Astrocyte (in vitro differentiated cells and primary cell): Measurements from ENCODE around the gene MAGI1. TPM values are rescaled to one million over a fixed set of nuclear protein-coding genes. Genes with fewer than 3 reads are reported as not detected.

ENCODE experiments used
- DNase-seq: peaks from one replicate; pipeline ENCODE4 v3.0.0-alpha.2; 2010; ENCODE audit warnings: low read depth
- FAIRE-seq: peaks from 2 replicates; lab custom pipeline; 2011; peaks lifted over from hg19 to GRCh38; lab: Jason Lieb, UNC
- H2AFZ ChIP-seq: 2 replicates; pipeline ENCODE4 v1.6.0; 2012; ENCODE audit warnings: low read depth, low read length, inconsistent platforms
- H3K27ac ChIP-seq: 2 replicates; pipeline ENCODE4 v1.5.1; 2011; ENCODE audit warnings: low read depth, low read length, inconsistent platforms
- H3K27me3 ChIP-seq: 2 replicates; pipeline ENCODE4 v1.6.0; 2011; ENCODE audit warnings: low read length, inconsistent platforms; ENCODE audit not compliant: insufficient read depth
- H3K36me3 ChIP-seq: 2 replicates; pipeline ENCODE4 v1.5.1; 2011; ENCODE audit warnings: low read length, inconsistent platforms; ENCODE audit not compliant: insufficient read depth
- H3K4me1 ChIP-seq: 2 replicates; pipeline ENCODE4 v1.5.1; 2011; ENCODE audit warnings: low read length, inconsistent platforms; ENCODE audit not compliant: insufficient read depth
- H3K4me2 ChIP-seq: 2 replicates; pipeline ENCODE4 v1.6.0; 2012; ENCODE audit warnings: low read length, inconsistent platforms
- H3K4me3 ChIP-seq: 2 replicates; pipeline ENCODE4 v1.5.1; 2011; ENCODE audit warnings: low read depth, mild to moderate bottlenecking, low read length, inconsistent platforms; ENCODE audit not compliant: insufficient read depth
- H3K79me2 ChIP-seq: 2 replicates; pipeline ENCODE4 v1.6.0; 2012; ENCODE audit warnings: mild to moderate bottlenecking, low read length, inconsistent platforms; ENCODE audit not compliant: insufficient read depth
- H3K9ac ChIP-seq: 2 replicates; pipeline ENCODE4 v1.6.0; 2012; ENCODE audit warnings: mild to moderate bottlenecking, low read length, inconsistent platforms
- H3K9me3 ChIP-seq: 2 replicates; pipeline ENCODE4 v1.5.1; 2012; ENCODE audit warnings: low read depth, mild to moderate bottlenecking, low read length, inconsistent platforms; ENCODE audit not compliant: insufficient read depth
- H4K20me1 ChIP-seq: 2 replicates; pipeline ENCODE4 v1.6.0; 2012; ENCODE audit warnings: low read length, inconsistent platforms; ENCODE audit not compliant: insufficient read depth
- H3K27ac Mint-ChIP-seq: one replicate; pipeline ENCODE4 v1.8.0; 2021; ENCODE audit warnings: mild to moderate bottlenecking, mixed read lengths; ENCODE audit not compliant: unreplicated experiment
- H3K27me3 Mint-ChIP-seq: one replicate; pipeline ENCODE4 v1.8.0; 2021; ENCODE audit warnings: low read depth, mixed read lengths; ENCODE audit not compliant: unreplicated experiment
- H3K36me3 Mint-ChIP-seq: one replicate; pipeline ENCODE4 v1.8.0; 2021; ENCODE audit warnings: low read depth, mixed read lengths; ENCODE audit not compliant: unreplicated experiment
- H3K4me1 Mint-ChIP-seq: one replicate; pipeline ENCODE4 v1.8.0; 2021; ENCODE audit warnings: low read depth, mixed read lengths; ENCODE audit not compliant: unreplicated experiment
- H3K4me3 Mint-ChIP-seq: one replicate; pipeline ENCODE4 v1.8.0; 2021; ENCODE audit warnings: mild to moderate bottlenecking, moderate library complexity, mixed read lengths; ENCODE audit not compliant: unreplicated experiment
- H3K9me3 Mint-ChIP-seq: one replicate; pipeline ENCODE4 v1.8.0; 2021; ENCODE audit warnings: mild to moderate bottlenecking, mixed read lengths; ENCODE audit not compliant: unreplicated experiment
- CTCF ChIP-seq: IDR thresholded peaks from 2 replicates; pipeline ENCODE4 v1.5.1; 2011; ENCODE audit warnings: low read depth, mild to moderate bottlenecking, inconsistent platforms, low read length, moderate library complexity; ENCODE audit not compliant: insufficient read depth
- EZH2 ChIP-seq: IDR thresholded peaks from 2 replicates; pipeline ENCODE4 v1.6.1; 2012; ENCODE audit warnings: mild to moderate bottlenecking, low read length, inconsistent platforms; ENCODE audit not compliant: insufficient read depth
- total RNA-seq: library from RNA; stranded (reverse); gene quantifications from 2 replicates; pipeline ENCODE4 v1.2.1, GENCODE V29; 2021

Gene MAGI1
- total RNA-seq, 1 donor from 2014 or later = 31.8 TPM

- Histone ChIP-seq H3K4me3 (no peak overlapping the region), H3K9ac (no peak overlapping the region), H3K4me1 (no peaks in the 10 kb centered on the region), H4K20me1 (peaks cover 14% of the 10 kb centered on the region), H3K27ac (no peak overlapping the region), H3K27me3 (no peaks in the 10 kb centered on the region), H3K9me3 (no peaks in the 10 kb centered on the region), H3K4me2 (no peak overlapping the region), H3K79me2 (no peaks in the 10 kb centered on the region), H3K36me3 (no peaks in the 10 kb centered on the region), H2AFZ (no peak overlapping the region)
- DNase-seq (no peak), FAIRE-seq (no peak)
- no peak for TF ChIP-seq CTCF
- TF ChIP-seq EZH2 = no peak
- Mint-ChIP-seq H3K27ac (no peak overlapping the region), H3K27me3 (no peaks in the 10 kb centered on the region), H3K9me3 (no peaks in the 10 kb centered on the region), H3K4me1 (peaks cover 3% of the 10 kb centered on the region), H3K4me3 (no peak overlapping the region), H3K36me3 (no peaks in the 10 kb centered on the region)
Measured at GRCh38 chr3:65563861-65564260, 474.9 kb downstream of the MAGI1 start.

GRCh38 chr3:65562447-65562846 is 476.3 kb downstream of the MAGI1 start:
- no peaks in the 10 kb centered on the region for H3K9me3 ChIP-seq
- no peak overlapping the region for H3K4me2 ChIP-seq
- no peaks in the 10 kb centered on the region for H3K9me3 Mint-ChIP-seq
- H3K36me3 ChIP-seq = no peaks in the 10 kb centered on the region
- no peaks in the 10 kb centered on the region for H3K36me3 Mint-ChIP-seq
- no peaks in the 10 kb centered on the region for H3K4me1 ChIP-seq
- H3K27ac Mint-ChIP-seq = no peak overlapping the region
- no peak for FAIRE-seq
- H3K9ac ChIP-seq = no peak overlapping the region
- no peak overlapping the region for H3K4me3 Mint-ChIP-seq
- H2AFZ ChIP-seq = no peak overlapping the region
- H3K79me2 ChIP-seq = no peaks in the 10 kb centered on the region
- DNase-seq = no peak
- H3K4me3 ChIP-seq = no peak overlapping the region
- peaks cover 3% of the 10 kb centered on the region for H3K4me1 Mint-ChIP-seq
- no peaks in the 10 kb centered on the region for H3K27me3 Mint-ChIP-seq
- TF ChIP-seq EZH2 = no peak
- no peak for TF ChIP-seq CTCF
- H3K27ac ChIP-seq = no peak overlapping the region
- peaks cover 14% of the 10 kb centered on the region for H4K20me1 ChIP-seq
- no peaks in the 10 kb centered on the region for H3K27me3 ChIP-seq

- no peaks in the 10 kb centered on the region for H3K79me2 ChIP-seq
- TF ChIP-seq CTCF = no peak
- no peak for TF ChIP-seq EZH2
- FAIRE-seq = no peak
Measured at GRCh38 chr3:65561617-65562016, 477.1 kb downstream of the MAGI1 start.

More at GRCh38 chr3:65561617-65562016, 477.1 kb downstream of the MAGI1 start:
- Mint-ChIP-seq H3K9me3 (no peaks in the 10 kb centered on the region), H3K27me3 (no peaks in the 10 kb centered on the region), H3K4me3 (no peak overlapping the region), H3K36me3 (no peaks in the 10 kb centered on the region), H3K27ac (no peak overlapping the region), H3K4me1 (peaks cover 3% of the 10 kb centered on the region)
- Histone ChIP-seq H3K36me3 (no peaks in the 10 kb centered on the region), H3K9ac (no peak overlapping the region), H3K27ac (no peak overlapping the region), H4K20me1 (peaks cover 19% of the 10 kb centered on the region), H3K4me2 (no peak overlapping the region), H3K4me1 (no peaks in the 10 kb centered on the region), H2AFZ (no peak overlapping the region), H3K4me3 (no peak overlapping the region), H3K27me3 (no peaks in the 10 kb centered on the region), H3K9me3 (no peaks in the 10 kb centered on the region)
- no peak for DNase-seq
